Omental fat pad (tissue), 4 donors: ENCODE data around the gene SLC18B1. TPM values are rescaled to one million over a fixed set of nuclear protein-coding genes. Genes with fewer than 3 reads are reported as not detected.
A peak's percentile ranks its signal among the peaks of the same experiment; 100 is the strongest.

Experiments
- ATAC-seq: fragments of 150-250 bp; one replicate; pipeline ENCODE4 v1.9.1; 2016; ENCODE audit warnings: mild to moderate bottlenecking, moderate library complexity; ENCODE audit not compliant: low FRiP score
- DNase-seq: peaks from one replicate; pipeline ENCODE4 v3.0.0-alpha.2; 2019; ENCODE audit warnings: low spot score
- total RNA-seq, 4 donors: library from RNA; depleted of rRNA; stranded (reverse); fragments of >200 nt; gene quantifications; one replicate each; pipeline ENCODE4 v1.1.0, GENCODE V29; 2016
- TF ChIP-seq, protein P1 (sequence below), 3 donors: fragments of 450-650 bp; IDR thresholded peaks; one replicate each; pipeline ENCODE4 v1.5.1; 2016 to 2017; ENCODE audit warnings: antibody characterized with exemption in 3 of 3, mild to moderate bottlenecking in 3 of 3, moderate library complexity in 2 of 3

Gene SLC18B1
- 10 to 100 TPM; 10.8 to 20.2 (median 17.2) TPM for total RNA-seq

DNA sequence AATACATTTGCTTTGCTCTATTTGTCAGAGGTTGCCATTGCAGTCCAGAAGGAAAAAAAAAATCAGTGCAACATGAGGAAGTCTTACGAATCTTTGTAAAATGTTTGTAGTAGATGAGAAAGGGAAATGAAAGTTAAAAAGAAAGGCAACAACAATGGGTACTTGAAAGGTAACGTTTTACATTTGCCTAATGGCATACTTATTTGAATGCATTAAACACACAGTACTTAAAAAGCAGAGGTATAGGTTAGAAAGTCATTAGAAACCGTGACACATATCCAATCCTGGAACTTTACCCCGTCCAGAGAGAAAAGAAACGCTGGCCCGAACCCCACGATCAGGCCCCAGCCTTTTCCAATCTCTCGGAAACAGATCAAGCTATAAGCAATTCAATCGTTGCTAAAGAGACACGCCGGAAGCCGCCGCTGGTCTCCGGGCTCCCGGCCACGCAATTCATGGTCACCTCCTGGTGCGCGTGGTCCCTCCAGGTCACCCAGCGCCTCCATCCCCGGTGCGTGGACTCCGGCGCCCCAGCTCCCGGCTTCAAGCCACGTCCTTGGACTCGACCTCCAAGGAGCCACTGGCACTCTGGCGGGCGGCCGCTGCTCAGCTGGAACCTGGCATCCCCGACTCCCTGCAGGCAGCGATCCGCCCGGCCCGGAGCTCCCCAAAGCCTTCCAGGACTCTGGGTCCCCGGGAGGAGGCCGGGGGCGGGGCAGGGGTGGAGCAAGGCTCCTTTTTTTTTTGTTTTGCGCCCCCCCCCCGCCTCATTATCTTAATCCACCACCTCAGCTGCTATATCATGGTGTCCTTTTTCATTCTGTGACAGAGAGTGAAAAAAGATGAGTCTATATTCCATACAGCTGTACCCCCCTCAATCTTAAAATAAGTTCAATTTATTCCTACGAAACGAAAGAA is at the start of gene SLC18B1:
TSS of gene SLC18B1 (minus strand) at position 687 of the 918 bp plus-strand sequence. CDS start at position 506, 181 bp downstream.
- TF ChIP-seq, protein P1, sequence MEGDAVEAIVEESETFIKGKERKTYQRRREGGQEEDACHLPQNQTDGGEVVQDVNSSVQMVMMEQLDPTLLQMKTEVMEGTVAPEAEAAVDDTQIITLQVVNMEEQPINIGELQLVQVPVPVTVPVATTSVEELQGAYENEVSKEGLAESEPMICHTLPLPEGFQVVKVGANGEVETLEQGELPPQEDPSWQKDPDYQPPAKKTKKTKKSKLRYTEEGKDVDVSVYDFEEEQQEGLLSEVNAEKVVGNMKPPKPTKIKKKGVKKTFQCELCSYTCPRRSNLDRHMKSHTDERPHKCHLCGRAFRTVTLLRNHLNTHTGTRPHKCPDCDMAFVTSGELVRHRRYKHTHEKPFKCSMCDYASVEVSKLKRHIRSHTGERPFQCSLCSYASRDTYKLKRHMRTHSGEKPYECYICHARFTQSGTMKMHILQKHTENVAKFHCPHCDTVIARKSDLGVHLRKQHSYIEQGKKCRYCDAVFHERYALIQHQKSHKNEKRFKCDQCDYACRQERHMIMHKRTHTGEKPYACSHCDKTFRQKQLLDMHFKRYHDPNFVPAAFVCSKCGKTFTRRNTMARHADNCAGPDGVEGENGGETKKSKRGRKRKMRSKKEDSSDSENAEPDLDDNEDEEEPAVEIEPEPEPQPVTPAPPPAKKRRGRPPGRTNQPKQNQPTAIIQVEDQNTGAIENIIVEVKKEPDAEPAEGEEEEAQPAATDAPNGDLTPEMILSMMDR (IDR thresholded peaks at IDR 0.05): no peak
- DNase-seq: peak; percentile 27
- peak; percentile 86 for ATAC-seq

DNA sequence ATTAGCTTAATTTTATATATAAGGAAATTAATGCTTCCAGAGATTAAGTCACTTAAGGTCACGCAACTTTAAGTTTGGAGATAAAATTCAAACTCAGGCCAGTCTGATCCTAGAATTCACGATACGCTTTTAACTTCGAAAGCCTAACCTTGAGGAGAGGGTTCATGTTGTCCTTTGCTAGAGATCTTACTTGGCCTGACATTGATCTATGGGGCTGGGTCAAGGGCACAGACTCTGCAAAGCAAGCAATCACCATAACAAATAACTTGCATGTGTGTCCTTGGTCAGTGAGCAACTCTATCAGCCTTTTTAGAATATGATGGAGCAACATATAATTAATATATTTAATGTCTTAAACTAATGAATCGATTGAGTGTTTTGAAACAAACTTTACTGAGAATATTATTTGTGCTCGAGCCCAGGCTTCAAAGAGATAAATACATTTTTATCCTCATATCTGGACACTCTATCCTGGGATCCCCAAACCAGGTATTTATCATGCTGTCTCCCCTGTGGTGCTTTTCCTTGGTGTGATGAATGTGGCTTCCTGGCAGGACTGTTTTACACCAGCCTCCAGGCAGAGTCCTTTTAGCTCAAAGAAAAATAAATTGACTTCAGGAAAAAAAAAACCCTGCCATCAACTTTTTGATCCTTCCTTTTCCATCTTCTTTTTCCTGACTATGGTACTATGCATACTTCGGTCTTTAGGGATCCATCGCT is 45.0 kb upstream of the SLC18B1 start:
- no peak for ATAC-seq
- no peak for DNase-seq
- TF ChIP-seq, protein P1 (IDR thresholded peaks at IDR 0.05): no peak

DNA sequence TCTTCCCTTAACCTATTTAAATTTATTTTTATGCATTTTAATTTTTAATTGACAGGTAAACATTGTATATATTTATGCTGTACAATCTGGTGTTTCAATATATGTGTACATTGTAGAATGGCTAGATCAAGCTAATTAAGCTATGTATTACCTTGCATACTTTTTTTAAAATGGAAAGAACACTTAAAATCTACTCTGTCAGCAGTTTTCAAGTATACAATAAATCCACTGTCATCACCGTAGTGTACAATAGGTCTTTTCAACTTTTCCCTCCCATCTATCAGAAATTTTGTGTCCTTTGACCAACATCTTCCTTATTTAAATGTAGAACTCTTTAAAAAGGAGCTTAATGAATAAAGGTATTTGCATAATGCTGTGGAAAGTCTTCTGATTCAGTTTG is 43.5 kb upstream of the SLC18B1 start:
- TF ChIP-seq, protein P1 (IDR thresholded peaks at IDR 0.05): no peak
- ATAC-seq (no peak), DNase-seq (no peak)

DNA sequence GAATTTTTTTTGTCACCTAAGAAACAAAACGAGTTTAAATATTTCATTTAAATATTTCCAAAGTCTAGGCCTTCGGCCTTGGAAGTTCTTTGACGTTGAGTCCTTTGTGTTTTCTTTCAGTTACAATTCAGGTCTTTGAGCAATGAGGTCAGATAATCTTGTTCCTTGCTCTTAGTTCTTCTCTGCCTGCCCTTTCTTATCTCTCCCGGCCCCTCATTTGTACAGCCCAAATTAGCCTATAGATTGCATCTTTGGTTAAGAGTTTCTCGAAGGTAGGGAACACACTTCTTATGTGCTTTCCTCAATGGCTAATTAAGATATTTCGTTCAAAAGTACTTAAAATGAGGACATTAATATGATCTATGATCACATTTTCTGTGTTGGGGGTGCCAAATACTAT is 34.5 kb upstream of the SLC18B1 start:
- ATAC-seq: no peak
- no peak for DNase-seq
- TF ChIP-seq, protein P1 (IDR thresholded peaks at IDR 0.05): no peak

DNA sequence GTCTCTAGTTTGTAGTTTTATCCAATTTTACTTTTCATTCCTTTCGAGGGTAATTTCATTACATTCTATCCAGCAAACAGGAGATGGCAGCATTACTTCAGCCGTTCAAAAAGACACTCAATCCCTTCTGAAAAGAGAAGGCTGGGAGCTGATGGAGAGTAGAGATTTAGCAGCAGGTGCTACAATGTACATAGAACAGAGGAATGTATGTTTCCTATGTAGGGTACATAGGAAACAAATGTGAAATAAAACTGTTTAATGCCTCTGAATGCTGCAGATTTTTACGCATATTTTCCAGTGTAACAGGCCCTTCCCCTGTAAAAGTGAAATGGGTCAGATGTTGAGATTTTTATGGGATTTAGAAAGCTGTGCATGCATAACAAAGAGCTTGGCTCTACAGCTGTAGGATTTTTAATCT is 31.9 kb upstream of the SLC18B1 start:
- ATAC-seq (no peak), DNase-seq (no peak)
- TF ChIP-seq, protein P1 (IDR thresholded peaks at IDR 0.05): no peak

DNA sequence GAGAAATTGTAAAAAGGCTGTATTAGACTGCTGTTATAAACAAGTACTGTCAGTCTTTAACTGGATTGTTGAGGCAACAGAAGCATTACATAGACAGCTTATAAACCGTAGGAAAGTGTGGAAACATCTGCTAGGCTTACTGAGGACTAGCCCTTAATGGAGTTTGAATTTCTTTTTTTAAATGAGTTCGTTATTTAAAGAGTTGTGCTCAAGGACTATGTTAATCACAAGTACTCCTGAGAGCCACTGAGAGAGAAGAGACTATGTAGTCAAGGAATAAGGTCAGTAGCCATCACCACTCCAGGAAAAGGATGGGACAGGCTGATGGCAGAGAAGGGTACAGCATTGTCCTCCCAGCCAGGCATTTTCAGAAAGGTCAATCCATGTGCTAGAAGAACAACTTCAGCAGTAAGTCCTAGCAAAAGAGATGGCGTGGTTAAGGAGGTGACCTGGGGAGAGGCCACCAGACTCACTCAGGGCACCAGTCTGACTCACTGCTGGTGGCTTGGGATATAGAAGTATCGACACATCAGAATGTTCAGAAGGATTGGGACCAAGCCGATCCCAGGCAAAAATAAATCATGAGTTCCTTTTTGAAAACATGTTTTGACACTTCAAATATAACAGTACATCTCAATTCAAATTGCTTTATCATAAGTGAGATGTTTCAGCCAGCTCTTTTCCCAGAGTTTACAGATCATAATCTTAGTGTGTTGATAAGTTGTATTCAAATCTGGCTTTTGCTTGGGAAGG is 22.4 kb upstream of the SLC18B1 start:
- peak; percentile 39 for ATAC-seq
- DNase-seq: no peak
- TF ChIP-seq, protein P1 (IDR thresholded peaks at IDR 0.05): no peak
